Keratinocyte (primary cell): Measurements from ENCODE around the gene MYMX. TPM values are rescaled to one million over a fixed set of nuclear protein-coding genes. Genes with fewer than 3 reads are reported as not detected.

Experiments
- DNase-seq: peaks from one replicate; pipeline ENCODE4 v3.0.0-alpha.2; 2011; ENCODE audit warnings: low read depth, missing footprints, low spot score
- FAIRE-seq: peaks from 2 replicates; lab custom pipeline; 2011; peaks lifted over from hg19 to GRCh38; lab: Jason Lieb, UNC
- H2AFZ ChIP-seq: 2 replicates; pipeline ENCODE4 v1.6.0; 2012; ENCODE audit warnings: low read length, control low read depth, inconsistent platforms; ENCODE audit not compliant: control insufficient read depth
- H3K27ac ChIP-seq: 2 replicates; pipeline ENCODE4 v1.5.1; 2011; ENCODE audit warnings: low read length; ENCODE audit not compliant: control insufficient read depth, insufficient read depth
- H3K27me3 ChIP-seq: 3 replicates; pipeline ENCODE4 v1.6.0; 2011; ENCODE audit warnings: low read length; ENCODE audit not compliant: control insufficient read depth, insufficient read depth; ENCODE audit errors: extremely low read depth
- H3K36me3 ChIP-seq, 2 experiments: 2 replicates in 1 of 2; 3 replicates in 1 of 2; pipeline ENCODE4 v1.5.1; 2011; ENCODE audit warnings: low read length in 2 of 2, mild to moderate bottlenecking in 1 of 2; ENCODE audit not compliant: control insufficient read depth in 2 of 2, insufficient read depth in 2 of 2; ENCODE audit errors: extremely low read depth in 1 of 2
- H3K4me1 ChIP-seq: 3 replicates; pipeline ENCODE4 v1.5.1; 2011; ENCODE audit warnings: low read length; ENCODE audit not compliant: control insufficient read depth, insufficient read depth; ENCODE audit errors: extremely low read depth
- H3K4me2 ChIP-seq: 3 replicates; pipeline ENCODE4 v1.6.0; 2011; ENCODE audit warnings: low read depth, low read length; ENCODE audit not compliant: control insufficient read depth, insufficient read depth; ENCODE audit errors: extremely low read depth
- H3K4me3 ChIP-seq, 3 experiments: fragments of 200-600 bp in 1 of 3; sonication (generic) in 1 of 3; 2 replicates in 2 of 3; 3 replicates in 1 of 3; pipeline ENCODE4 v1.5.1; 2011 to 2016; ENCODE audit warnings: low read length in 3 of 3, mild to moderate bottlenecking in 3 of 3, control low read depth in 2 of 3, inconsistent platforms in 1 of 3, low read depth in 1 of 3, mixed read lengths in 1 of 3, mixed run types in 1 of 3, moderate library complexity in 1 of 3; ENCODE audit not compliant: control insufficient read depth in 2 of 3, insufficient read depth in 2 of 3; ENCODE audit errors: extremely low read depth in 1 of 3
- H3K79me2 ChIP-seq: 2 replicates; pipeline ENCODE4 v1.6.0; 2012; ENCODE audit warnings: low read length; ENCODE audit not compliant: control insufficient read depth, insufficient read depth
- H3K9ac ChIP-seq: 3 replicates; pipeline ENCODE4 v1.6.0; 2011; ENCODE audit warnings: low read length; ENCODE audit not compliant: control insufficient read depth, insufficient read depth; ENCODE audit errors: extremely low read depth
- H3K9me1 ChIP-seq: 3 replicates; pipeline ENCODE4 v1.6.0; 2011; ENCODE audit warnings: low read length; ENCODE audit not compliant: control insufficient read depth, insufficient read depth; ENCODE audit errors: extremely low read depth
- H3K9me3 ChIP-seq: 2 replicates; pipeline ENCODE4 v1.5.1; 2012; ENCODE audit warnings: low read depth, low read length; ENCODE audit not compliant: control insufficient read depth
- H4K20me1 ChIP-seq: 3 replicates; pipeline ENCODE4 v1.6.0; 2011; ENCODE audit warnings: low read length; ENCODE audit not compliant: control insufficient read depth, insufficient read depth; ENCODE audit errors: extremely low read depth
- EZH2 ChIP-seq: IDR thresholded peaks from one replicate; pipeline ENCODE4 v1.6.1; 2012; ENCODE audit warnings: inconsistent platforms, mild to moderate bottlenecking, low read length, moderate library complexity
- dilution Hi-C: fragments of 300-500 bp; cut with MboI; formaldehyde crosslinking; loops from one replicate; pipeline ENCODE4 v1.7.0; 2020; ENCODE audit warnings: low sequenced_read_pairs; ENCODE audit not compliant: extremely low pct_ligation_motif_present
- polyA plus RNA-seq, 5 experiments: library from polyadenylated mRNA; depleted of rRNA in 3 of 5; stranded (reverse) in 3 of 5; stranded (forward) in 1 of 5; unstranded in 1 of 5; fragments of >200 nt; gene quantifications; 1 replicate in 1 of 5; 2 replicates in 3 of 5; 3 replicates in 1 of 5; pipeline versions ENCODE4 v1.2.1 to v1.2.3, GENCODE V29; 2011 to 2012; ENCODE audit warnings: missing spikeins in 2 of 5, low read depth in 1 of 5, low replicate concordance in 1 of 5
- TF ChIP-seq, protein P1 (sequence below), 3 experiments: IDR thresholded peaks in 1 of 3; conservative IDR thresholded peaks in 1 of 3; optimal IDR thresholded peaks in 1 of 3; 2 replicates in 2 of 3; 3 replicates in 1 of 3; pipeline versions ENCODE3 to v1.5.1; 2011; ENCODE audit warnings: low read length in 3 of 3, mild to moderate bottlenecking in 3 of 3, moderate library complexity in 2 of 3, control low read depth in 1 of 3, inconsistent platforms in 1 of 3; ENCODE audit not compliant: insufficient read depth in 2 of 3; ENCODE audit errors: extremely low read depth in 1 of 3

Gene MYMX
- polyA plus RNA-seq, 1 donor (not counting 4 experiments of a cell fraction or from before 2014, with no cell fraction given) = 0.09 TPM

DNA sequence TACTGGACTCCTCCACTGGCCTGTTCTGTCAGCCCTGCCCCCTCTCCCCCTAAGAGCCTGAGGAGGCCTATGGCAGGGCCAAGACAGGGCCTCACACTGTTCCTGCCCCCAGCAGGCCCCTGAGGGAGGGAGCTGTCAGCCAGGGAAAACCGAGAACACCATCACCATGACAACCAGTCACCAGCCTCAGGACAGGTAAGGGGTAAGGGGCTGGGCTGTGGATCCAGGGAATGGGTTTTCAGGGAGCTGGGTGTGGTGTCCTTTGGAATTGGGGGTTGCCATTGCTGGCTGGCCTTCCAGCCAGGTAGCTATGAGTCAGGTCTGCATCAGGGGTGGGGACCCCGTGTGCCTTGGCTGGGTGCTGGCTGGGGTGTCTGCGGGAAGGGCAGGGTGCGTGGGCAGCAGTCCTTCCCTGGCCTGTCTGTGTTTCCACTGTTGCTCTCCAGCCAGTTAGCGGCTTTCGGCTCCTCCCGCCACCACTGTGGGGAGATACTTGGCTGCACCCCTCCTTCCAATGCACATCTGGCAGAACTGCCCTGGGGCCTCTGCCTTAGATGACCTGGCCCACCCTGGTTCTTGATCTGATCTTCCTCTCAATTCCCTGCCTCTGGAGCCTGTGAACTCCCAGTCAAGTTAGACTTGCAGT is 10.5 kb downstream of the MYMX start:
- peak overlapping the region; percentile 52 for H3K4me2 ChIP-seq
- no peak for DNase-seq
- no peak overlapping the region for H2AFZ ChIP-seq
- H3K4me3 ChIP-seq = no peak overlapping the region
- H3K9me1 ChIP-seq = no peaks in the 10 kb centered on the region
- H4K20me1 ChIP-seq = no peaks in the 10 kb centered on the region
- no peaks in the 10 kb centered on the region for H3K9me3 ChIP-seq
- dilution Hi-C loops = no loop called here
- H3K27me3 ChIP-seq = no peaks in the 10 kb centered on the region
- H3K27ac ChIP-seq = no peak overlapping the region
- H3K36me3 ChIP-seq = peaks cover 14 to 23% of the 10 kb centered on the region in 2 experiments
- no peak for FAIRE-seq
- peaks cover 22% of the 10 kb centered on the region for H3K79me2 ChIP-seq
- H3K9ac ChIP-seq = peak overlapping the region; percentile 6
- no peak for TF ChIP-seq EZH2
- TF ChIP-seq, protein P1, sequence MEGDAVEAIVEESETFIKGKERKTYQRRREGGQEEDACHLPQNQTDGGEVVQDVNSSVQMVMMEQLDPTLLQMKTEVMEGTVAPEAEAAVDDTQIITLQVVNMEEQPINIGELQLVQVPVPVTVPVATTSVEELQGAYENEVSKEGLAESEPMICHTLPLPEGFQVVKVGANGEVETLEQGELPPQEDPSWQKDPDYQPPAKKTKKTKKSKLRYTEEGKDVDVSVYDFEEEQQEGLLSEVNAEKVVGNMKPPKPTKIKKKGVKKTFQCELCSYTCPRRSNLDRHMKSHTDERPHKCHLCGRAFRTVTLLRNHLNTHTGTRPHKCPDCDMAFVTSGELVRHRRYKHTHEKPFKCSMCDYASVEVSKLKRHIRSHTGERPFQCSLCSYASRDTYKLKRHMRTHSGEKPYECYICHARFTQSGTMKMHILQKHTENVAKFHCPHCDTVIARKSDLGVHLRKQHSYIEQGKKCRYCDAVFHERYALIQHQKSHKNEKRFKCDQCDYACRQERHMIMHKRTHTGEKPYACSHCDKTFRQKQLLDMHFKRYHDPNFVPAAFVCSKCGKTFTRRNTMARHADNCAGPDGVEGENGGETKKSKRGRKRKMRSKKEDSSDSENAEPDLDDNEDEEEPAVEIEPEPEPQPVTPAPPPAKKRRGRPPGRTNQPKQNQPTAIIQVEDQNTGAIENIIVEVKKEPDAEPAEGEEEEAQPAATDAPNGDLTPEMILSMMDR (optimal IDR thresholded peaks at IDR 0.05 in 1 of 3, IDR thresholded peaks at IDR 0.05 in 1 of 3, conservative IDR thresholded peaks at IDR 0.05 in 1 of 3; ENCODE audit: extremely low read depth in 1 of 3, insufficient read depth in 2 of 3, low read length in 3 of 3) = no peak
- H3K4me1 ChIP-seq = peaks cover 37% of the 10 kb centered on the region

DNA sequence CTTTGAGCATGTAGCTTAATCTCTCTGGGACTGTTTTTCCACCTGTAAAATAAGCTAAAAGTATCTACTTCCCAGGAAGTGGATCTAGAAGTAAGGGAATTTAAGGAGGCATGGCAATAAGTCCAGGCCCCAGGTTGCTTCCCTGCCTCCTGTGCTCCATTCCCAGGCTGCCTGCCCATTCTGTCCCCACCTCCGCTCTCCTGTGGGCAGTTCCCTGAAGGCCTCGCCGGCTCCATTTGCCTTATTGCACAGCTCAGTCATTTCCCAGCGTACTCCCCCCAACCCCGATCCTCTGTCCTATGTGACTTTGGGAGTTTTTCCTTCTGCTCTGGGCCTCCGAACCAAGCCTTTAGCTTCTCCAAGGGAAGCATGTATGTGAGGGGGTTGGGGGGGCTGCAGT is 11.3 kb downstream of the MYMX start:
- DNase-seq (no peak), FAIRE-seq (no peak)
- TF ChIP-seq EZH2 = no peak
- TF ChIP-seq, protein P1 (optimal IDR thresholded peaks at IDR 0.05 in 1 of 3, IDR thresholded peaks at IDR 0.05 in 1 of 3, conservative IDR thresholded peaks at IDR 0.05 in 1 of 3; ENCODE audit: extremely low read depth in 1 of 3, insufficient read depth in 2 of 3, low read length in 3 of 3) = no peak
- Histone ChIP-seq H3K9me1 (no peaks in the 10 kb centered on the region), H4K20me1 (no peaks in the 10 kb centered on the region), H3K36me3 (peaks cover 14 to 27% of the 10 kb centered on the region in 2 experiments), H3K79me2 (peaks cover 22% of the 10 kb centered on the region), H3K4me1 (peaks cover 35% of the 10 kb centered on the region), H3K9me3 (no peaks in the 10 kb centered on the region), H3K4me2 (no peak overlapping the region), H2AFZ (no peak overlapping the region), H3K9ac (no peak overlapping the region), H3K27ac (no peak overlapping the region), H3K4me3 (no peak overlapping the region), H3K27me3 (no peaks in the 10 kb centered on the region)
- dilution Hi-C loops = no loop called here
